GM18508 (cell line): ENCODE data around the gene CDH11.
A peak's percentile ranks its signal among the peaks of the same experiment; 100 is the strongest.

Source experiments
- ATAC-seq: cut with Tn5 transposase; IDR thresholded peaks from one replicate; pipeline ENCODE4 v1.9.1; 2021; ENCODE audit warnings: moderate number of reproducible peaks; ENCODE audit not compliant: insufficient read depth, unreplicated experiment

The CDH11 gene

DNA sequence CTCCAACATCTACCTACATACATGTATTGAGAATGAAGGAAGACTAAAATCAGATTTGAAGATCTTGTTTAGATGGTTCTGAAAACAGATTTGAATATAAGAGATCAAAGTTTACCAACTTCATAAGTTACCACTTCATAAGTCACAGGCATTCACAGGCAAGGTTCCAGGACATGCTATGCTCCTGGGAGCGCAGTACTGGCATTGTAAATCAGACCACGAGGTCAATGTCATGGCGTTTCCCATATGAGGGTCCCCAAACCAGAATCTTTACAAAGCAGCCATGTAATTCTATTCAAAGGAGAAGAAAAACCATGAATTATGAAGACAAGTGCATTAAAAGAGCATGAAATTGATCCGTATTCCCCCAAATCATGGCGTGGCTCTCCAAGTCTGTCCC, 3.0 kb downstream of the CDH11 start:
- ATAC-seq, result no peak

DNA sequence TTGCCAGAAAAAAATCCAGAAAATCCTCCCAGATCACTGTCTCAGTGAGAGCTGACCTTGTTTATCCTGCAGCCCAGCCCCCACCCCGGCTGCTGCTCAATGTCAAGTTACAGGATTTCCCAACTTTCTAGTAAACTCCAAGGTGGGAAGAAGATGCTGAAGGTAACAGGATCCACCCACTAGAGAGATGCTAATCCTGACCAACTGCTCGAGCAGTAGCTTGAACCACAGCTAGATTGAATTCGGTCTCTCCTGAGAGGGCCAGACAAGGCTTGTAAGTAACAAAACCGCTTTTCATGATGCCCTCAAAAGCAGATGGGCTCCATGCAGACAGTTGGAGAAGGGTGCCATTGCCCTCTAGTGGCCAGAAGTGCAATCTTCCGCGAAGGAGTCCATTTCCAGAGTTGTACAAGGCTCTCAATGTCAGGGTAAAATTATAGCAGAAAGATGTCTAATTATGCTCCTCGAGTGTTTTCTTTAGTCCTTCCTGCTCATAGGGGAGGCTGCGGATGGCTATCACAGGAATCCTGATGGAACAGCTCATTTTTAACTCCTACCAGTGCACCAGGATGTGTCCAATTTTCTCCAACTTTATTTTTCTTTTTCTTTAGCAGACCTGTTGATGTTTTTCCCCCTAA, 3.9 kb downstream of the CDH11 start:
- peak; percentile 72 for ATAC-seq

GRCh38 chr16:65116818-65117430, 4.9 kb downstream of the CDH11 start:
- ATAC-seq, result no peak

GRCh38 chr16:65116216-65116615, 5.6 kb downstream of the CDH11 start:
- ATAC-seq, result no peak

DNA sequence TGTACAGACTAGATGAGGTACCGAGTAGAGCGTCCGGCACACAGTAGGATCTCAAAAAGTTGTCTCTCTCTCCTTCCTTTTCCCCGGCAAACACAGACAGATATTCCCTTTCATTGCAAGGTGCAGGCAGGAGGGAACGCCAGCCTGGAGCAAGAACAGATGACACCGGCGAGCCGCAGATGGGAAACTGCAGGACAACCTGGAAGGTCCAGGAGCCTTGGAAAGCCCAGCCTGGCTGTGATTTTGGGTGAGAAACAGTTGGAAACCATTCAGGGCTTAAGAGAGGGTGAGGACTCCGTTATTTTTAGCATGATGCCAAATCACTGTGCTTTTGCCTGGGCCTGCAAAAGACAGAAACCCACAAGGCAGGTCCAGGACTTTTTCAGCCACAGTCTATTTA, 7.3 kb downstream of the CDH11 start:
- no peak for ATAC-seq

DNA sequence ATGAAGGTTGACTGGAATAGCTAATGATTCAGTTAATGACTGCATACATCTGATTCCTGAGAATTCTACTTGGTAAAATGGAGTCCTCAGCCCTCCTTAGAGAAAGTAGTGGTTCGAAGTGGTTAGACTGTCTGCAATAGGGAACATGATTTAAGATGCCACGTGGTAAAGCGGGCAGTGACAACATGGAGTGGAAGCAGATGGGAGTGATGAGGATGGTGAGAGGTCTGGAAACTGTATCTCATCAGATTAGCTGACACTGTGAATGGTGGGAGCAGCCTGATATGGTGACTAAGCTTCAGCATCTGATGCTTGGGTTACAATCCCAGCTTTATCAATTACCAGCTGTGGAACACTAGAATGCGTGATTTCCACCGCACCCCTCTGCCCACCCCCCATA, 8.4 kb downstream of the CDH11 start:
- ATAC-seq, result no peak

DNA sequence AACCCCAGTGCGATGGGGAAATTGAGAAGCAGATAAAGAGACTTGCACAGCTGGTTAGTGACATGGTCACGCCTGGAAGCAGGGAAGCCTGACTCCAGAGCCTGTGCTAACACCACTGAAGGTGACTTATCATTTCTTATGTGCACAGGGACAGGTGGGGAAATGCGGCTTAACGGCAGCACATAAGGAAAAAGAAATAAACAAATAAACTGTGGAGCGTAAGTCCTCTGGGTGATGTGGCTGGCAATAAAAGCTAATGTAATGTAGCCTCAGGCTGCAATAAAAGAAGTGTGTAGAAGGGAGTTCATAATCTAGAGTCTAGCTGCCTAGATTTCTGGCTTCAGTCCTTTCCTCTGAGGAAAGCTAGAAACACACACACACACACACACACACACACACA, 10.6 kb downstream of the CDH11 start:
- no peak for ATAC-seq

- ATAC-seq, result no peak
Observed at GRCh38 chr16:65106757-65107156, 15.1 kb downstream of the CDH11 start.

DNA sequence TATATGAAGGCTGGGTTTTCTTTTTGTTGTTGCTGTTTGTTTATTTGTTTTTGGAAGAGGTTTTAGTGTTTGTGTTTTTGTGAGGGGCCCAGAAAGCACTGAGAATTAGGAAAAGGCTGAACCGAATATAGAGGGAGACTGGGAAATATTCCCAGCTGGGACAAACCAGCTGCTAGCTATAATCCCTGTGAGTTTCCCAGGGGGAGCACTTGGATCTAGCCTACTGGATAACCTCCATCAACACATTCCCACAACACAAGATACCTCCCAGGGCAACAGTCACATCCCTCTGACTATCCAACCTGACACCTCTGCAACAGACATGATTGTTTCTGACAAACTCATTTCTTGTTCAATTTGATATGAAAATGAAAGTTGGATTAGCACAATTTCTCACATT, 16.7 kb downstream of the CDH11 start:
- ATAC-seq, result no peak

DNA sequence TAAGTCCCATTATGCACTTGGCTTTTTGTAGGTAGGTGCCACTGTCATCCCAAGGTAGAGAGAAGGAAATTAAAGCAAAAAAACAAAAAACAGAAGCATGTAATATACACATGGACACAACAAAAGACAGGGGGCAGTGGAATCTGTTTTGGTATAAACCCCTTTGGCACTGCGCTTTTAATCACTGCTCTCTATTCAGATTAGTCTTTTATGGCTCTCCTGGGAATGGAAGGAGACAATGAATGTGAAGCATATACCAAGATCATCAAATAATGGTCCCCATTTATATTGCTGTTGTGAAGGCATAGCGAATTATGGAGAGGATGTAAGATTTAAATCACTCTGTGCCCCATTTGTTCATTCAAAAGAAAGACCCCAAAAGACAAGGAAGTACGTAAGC, 17.4 kb downstream of the CDH11 start:
- ATAC-seq, result no peak

DNA sequence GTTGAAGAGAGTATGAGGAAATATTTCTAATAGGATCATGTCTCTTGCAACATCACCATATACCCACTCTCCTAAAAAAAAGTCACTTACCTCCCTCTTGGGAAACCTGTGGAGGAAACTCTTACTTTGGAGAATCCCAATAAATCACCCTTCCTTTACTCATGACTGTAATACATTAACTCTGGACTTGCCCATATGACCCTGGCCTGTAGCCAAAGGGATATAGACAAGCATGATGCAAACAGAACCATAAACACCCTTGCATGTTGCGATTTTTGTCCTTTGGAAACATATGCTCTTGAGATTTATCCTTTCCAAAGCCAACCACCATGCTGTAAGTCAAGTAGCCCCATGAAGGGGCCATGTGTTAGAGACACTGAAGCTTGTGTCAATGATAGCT, 19.5 kb downstream of the CDH11 start:
- no peak for ATAC-seq

DNA sequence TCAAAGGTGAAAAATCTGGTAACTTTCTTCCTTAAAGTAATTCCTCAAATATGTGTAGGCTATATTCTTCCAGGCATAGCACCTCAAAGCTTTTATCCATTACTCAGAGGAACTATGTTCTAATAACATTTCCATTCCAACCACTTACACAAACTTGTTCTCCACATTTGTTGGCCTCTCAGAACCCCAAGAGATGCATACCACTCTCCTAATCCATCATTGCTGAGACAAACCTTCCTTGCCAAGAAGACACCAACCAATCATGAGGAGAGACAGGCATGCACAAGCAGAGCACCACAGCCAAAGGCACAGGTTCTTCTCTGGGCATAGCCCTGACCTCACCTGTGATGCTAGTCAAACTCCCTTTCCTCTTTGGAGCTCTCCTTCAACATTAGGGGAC, 20.9 kb downstream of the CDH11 start:
- ATAC-seq, result no peak

DNA sequence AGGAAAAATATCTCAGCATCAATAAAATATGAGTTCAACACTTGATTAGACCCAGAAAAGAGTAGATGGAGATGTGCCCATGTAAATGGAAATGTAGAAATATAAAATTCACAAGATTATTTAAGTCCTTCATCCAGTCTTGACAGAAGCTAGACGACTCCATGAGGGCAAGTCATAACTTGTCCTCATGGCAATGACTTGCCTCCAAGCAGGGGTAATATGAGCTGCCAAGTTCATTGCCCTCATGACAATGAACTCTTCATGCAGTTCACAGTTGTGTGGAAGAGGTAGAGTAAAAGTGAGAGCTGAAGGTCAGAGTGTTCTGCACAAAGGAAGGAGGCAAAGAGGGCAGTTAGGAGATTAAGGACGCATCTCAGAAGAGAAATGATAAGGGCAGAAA, 22.3 kb downstream of the CDH11 start:
- ATAC-seq, result no peak

- ATAC-seq, result no peak
Observed at GRCh38 chr16:65098916-65099315, 22.9 kb downstream of the CDH11 start.

DNA sequence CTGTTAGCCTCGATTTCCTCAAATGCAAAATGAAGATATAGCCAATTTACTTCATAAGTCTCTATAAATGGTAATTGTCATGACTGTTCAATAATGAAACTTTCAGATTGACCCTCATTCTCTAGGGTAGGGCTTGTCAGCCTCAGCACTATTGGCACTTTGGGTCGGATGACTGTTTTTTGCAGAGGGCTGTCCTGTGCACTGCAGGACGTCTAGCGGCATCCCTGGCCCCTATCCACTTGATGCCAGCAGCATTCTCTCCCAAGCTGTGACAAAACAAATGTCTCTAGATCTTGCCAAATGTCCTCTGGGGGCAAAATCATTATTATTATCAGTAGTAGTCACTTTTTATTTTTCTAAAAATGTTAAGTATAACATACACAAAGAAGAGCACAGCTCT, 24.6 kb downstream of the CDH11 start:
- no peak for ATAC-seq

GRCh38 chr16:65095906-65096305, 26.0 kb downstream of the CDH11 start:
- ATAC-seq, result no peak

- ATAC-seq, result no peak
Observed at GRCh38 chr16:65095090-65095728, 26.7 kb downstream of the CDH11 start.

DNA sequence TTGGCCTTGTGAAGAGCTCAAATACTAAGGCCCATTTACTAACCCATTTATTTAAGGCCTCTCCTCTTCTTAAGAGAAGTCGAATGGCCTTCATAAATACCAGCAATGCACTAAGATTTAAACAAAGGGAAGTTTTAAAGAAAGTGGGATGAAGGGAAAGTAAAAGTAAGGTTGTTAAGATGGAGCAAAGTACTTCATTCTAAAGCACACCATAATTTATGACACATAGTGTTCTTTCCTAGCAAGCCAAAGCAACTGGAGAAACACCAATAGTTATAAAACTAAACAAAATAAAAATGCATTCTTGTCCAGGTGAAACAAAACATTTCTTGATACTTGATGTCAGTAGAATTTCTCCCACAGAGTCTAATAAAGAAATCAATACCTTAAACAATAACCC, 27.9 kb downstream of the CDH11 start:
- ATAC-seq, result no peak

DNA sequence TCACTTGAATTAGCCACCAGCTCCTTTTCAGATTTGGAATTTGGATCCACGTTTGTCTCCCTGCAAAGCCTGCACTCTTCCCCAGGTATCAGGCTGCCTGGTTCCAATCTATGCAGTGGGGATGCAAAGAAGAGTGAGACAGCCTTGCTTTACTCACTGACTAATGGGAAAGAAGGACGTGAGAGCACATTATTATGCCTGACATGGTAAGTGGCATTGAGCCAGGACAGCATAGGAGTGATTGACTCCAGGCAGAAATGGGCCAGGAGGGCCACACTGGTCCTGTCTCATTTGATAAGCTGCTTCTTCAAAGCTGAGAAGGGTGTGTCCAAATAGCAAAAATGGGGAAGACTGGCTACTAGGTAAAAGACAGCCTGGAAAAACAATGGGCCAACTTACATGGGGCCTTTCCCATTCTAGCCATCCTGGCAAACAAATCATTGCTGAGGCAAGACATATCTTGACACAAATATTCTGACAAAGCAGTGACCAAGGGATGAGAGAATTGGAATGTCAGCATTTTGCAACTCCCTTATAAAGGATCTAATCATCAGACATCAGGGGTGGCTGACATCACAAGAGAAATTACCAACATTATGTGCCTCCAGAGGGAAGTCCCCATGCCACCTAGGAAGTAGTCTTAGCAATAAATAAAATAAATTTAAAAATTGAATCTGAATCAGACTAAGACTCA, 38.6 kb downstream of the CDH11 start:
- no peak for ATAC-seq

GRCh38 chr16:65079549-65079948, 42.3 kb downstream of the CDH11 start:
- ATAC-seq, result no peak

- no peak for ATAC-seq
Observed at GRCh38 chr16:65077181-65077580, 44.7 kb downstream of the CDH11 start.
